ENCODE data around the gene VWA8.

- TF ChIP-seq ZFX (IDR thresholded peaks at IDR 0.05) (no peak), CTCF (IDR thresholded peaks at IDR 0.05 in 2 of 3, conservative IDR thresholded peaks at IDR 0.05 in 1 of 3; ENCODE audit: borderline replicate concordance in 1 of 3, insufficient read depth in 1 of 3, low read depth in 2 of 3, low read length in 2 of 3) (no peak), RAD21 (IDR thresholded peaks at IDR 0.05; ENCODE audit: low read depth) (no peak)
Measured at GRCh38 chr13:41547251-41548000, 413.5 kb downstream of the VWA8 start.

Data from HCT116 (cell line).